Renal cortical epithelial cell (primary cell): ENCODE data around the gene PCAT7. TPM values are rescaled to one million over a fixed set of nuclear protein-coding genes. Genes with fewer than 3 reads are reported as not detected.

Experiments used
- DNase-seq: peaks from one replicate; pipeline ENCODE4 v3.0.0-alpha.2; 2011; ENCODE audit warnings: low read depth
- total RNA-seq: library from RNA; depleted of rRNA; stranded (reverse); fragments of >200 nt; gene quantifications from 2 replicates; pipeline ENCODE4 v1.2.3, GENCODE V29; 2014

The PCAT7 gene
- total RNA-seq, 1 donor from 2014 or later = 0.30 TPM

DNA sequence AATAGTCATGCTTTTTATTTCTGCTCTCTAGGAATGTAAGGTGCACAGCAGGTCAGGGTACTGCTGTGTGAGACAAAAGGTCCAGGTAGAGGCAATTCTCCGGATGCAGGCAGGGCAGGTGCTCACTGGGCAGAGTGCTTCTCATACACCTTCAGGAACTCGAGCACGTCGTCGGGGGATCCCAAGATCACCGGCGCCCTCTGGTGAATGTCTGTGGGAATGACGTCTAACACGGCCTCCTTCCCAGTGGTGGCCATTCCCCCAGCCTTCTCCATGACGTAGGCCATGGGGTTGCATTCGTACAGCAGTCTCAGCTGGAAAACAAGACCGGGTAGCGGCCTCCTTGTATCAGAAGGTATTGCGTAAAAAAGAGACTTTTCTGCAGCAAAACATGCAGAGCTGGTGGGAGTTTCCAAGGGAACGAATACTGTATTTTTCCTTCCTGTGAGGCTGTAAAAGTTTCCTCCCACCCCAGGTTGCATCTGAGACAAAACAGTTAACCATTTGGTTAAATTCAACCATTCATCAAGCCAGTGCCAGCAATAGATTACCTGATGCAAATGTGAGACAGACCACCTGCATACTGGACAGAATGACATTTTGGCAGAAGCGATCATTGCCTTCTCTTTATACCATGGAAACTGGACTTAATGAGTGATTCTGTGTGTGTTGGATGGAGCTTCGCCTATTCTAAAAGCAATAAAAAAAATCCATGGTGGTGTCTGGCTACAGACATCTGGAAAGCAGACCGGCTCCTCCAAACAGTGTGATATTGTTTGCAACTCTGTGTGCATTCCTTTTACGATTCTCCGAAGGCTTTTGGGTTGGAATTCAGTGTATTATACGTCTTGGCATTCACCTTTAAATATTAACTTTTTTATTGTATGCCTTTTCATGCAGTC lies 48.6 kb downstream of the PCAT7 start:
- peak; percentile 55 for DNase-seq

DNA sequence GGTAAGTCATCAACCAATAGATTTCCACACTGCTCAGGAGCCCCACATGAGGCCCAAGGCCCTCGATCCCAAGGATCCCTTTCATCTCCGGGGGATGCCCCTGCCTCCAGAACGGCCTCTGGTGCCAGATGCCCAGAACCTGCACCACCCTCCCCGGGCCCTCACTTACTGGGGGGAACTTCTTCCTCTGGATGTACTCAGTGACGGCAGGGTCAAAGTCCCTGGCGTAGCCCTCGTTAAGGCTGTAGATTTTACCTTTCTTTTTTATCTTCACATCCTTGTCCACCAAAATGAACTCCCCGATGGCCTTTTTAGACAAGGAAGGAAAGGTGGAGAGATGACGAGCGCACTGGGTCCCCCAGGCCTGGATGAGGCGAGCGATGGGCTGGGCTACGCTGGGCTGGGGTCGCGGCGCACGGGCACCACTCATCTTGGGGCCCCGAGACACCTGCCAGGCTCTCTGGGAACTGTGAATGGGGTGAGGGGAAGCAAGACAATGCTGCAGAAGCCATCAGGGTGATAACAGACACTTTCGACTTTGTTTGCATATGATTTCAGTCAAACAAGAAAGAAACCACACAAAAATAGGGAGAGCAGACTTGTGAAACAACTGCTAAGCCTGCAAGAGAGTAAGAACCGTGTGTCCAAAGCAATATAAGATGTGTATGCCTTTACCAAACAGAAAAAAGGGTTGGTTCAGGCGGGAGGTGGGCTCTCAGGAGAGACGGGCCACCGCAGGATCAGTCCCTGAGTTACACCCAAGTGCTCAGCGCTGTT lies 52.0 kb downstream of the PCAT7 start:
- DNase-seq = no peak

GRCh38 chr9:94607423-94607691 lies 52.5 kb downstream of the PCAT7 start:
- DNase-seq = no peak

DNA sequence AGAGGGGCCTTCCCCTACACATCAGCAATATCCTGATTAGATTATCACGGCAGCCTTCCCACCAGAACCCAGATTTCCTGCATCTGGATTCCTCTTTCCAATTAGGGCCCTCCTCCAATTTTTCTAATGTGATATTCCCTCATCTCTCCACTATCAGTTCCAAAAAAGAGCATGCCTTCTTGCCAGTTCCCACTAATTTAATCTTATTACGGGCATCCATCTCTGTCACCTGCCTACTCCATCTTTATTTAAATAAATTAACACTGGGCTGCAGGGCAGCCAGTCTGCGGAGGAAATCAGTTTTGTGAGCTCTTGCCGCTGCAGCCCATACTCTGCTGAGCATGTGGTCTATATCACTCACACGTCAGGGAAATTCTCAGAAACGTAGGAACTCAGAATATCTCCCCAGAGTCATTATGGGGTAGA lies 55.3 kb downstream of the PCAT7 start:
- no peak for DNase-seq

DNA sequence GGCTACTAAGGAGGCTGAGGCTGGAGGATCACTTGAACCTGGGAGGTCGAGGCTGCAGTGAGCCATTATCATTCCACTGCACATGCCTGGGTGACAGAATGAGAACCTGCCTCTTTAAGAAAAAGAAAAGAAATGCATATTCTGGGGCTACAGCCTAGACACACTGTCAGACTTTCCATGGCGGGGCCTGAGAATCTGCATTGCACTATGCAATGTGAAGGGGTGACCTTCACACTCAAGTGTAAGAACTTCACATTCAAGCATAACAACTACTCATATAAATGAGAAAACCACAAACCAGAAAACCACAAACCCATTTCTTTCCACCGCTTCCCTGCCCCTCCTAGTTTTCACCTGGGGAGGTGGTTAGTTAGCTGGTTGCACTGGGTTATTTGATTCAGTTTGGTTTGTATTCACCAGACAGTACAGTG lies 56.8 kb downstream of the PCAT7 start:
- DNase-seq = no peak

DNA sequence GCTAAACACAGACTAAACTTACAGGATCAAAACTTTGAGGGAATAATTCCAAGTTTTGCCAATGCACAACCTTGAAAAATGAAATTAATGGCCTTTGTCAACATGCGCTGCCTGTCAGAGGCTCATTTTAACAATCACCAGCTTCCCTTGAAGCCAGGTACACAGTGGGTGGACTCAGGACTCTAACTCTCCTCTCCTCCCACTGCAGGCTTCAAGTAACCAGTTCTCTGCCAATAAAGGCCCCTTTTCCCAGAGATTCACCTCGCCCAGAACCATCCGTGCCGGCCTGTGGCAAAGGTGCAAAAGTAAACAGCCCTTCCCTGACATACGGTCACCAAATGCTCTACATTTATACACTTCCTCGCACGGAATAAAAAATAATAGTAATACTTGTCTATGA lies 57.2 kb downstream of the PCAT7 start:
- DNase-seq = no peak

GRCh38 chr9:94613003-94613402 lies 58.1 kb downstream of the PCAT7 start:
- DNase-seq = no peak

GRCh38 chr9:94619026-94619425 lies 64.1 kb downstream of the PCAT7 start:
- no peak for DNase-seq

Other genes starting within 250 kb of the PCAT7 start
- gene NUTM2F, start 226.4 kb upstream of the PCAT7 start, total RNA-seq = not detected in 2 replicates
- not detected in 2 replicates for gene FBP2, start 38.7 kb downstream of the PCAT7 start, total RNA-seq
- gene FBP1, start 84.4 kb downstream of the PCAT7 start, total RNA-seq = 0.10 and 2.3 TPM in 2 replicates
- gene AOPEP, start 171.6 kb downstream of the PCAT7 start, total RNA-seq = 66.3 and 133 TPM in 2 replicates